WTC11 (cell line): ENCODE measurements around the gene SYCP2L.

Experiments used
- AFF4 ChIP-seq: sonication (generic); formaldehyde crosslinking; IDR thresholded peaks from 2 replicates; pipeline ENCODE4 v1.8.1; 2023; ENCODE audit warnings: mild to moderate bottlenecking, missing genetic modification reagents, borderline replicate concordance
- ATF3 ChIP-seq: sonication (generic); formaldehyde crosslinking; conservative IDR thresholded peaks from 2 replicates; pipeline ENCODE4 v1.8.1; 2022; ENCODE audit warnings: mild to moderate bottlenecking, missing genetic modification reagents
- CTCF ChIP-seq: fragments of 200-600 bp; IDR thresholded peaks from 2 replicates; pipeline ENCODE4 v1.8.0; 2022; ENCODE audit warnings: antibody characterized with exemption
- ELF4 ChIP-seq: sonication (generic); formaldehyde crosslinking; IDR thresholded peaks from 2 replicates; pipeline ENCODE4 v1.8.1; 2022; ENCODE audit warnings: low read depth, mild to moderate bottlenecking, moderate library complexity, missing genetic modification reagents
- EMX1 ChIP-seq: fragments of 250-450 bp; sonication (Bioruptor Pico); IDR thresholded peaks from 2 replicates; pipeline ENCODE4 v1.8.0; 2021; ENCODE audit warnings: mild to moderate bottlenecking
- ESRRA ChIP-seq: sonication (generic); formaldehyde crosslinking; IDR thresholded peaks from 2 replicates; pipeline ENCODE4 v1.8.1; 2022; ENCODE audit warnings: mild to moderate bottlenecking, missing genetic modification reagents, borderline replicate concordance
- FOXJ3 ChIP-seq: sonication (generic); formaldehyde crosslinking; IDR thresholded peaks from 2 replicates; pipeline ENCODE4 v1.9.0; 2021; ENCODE audit warnings: missing genetic modification reagents, mild to moderate bottlenecking, borderline replicate concordance
- IRF2 ChIP-seq: sonication (generic); formaldehyde crosslinking; IDR thresholded peaks from 2 replicates; pipeline ENCODE4 v1.8.0; 2022; ENCODE audit warnings: low read depth, missing genetic modification reagents, borderline replicate concordance
- NR2C2 ChIP-seq: sonication (generic); formaldehyde crosslinking; IDR thresholded peaks from 2 replicates; pipeline ENCODE4 v1.8.0; 2022; ENCODE audit warnings: mild to moderate bottlenecking, missing genetic modification reagents
- SMAD3 ChIP-seq: sonication (generic); formaldehyde crosslinking; IDR thresholded peaks from 2 replicates; pipeline ENCODE4 v1.8.0; 2022; ENCODE audit warnings: missing genetic modification reagents, mild to moderate bottlenecking, borderline replicate concordance
- TP53 ChIP-seq: sonication (generic); formaldehyde crosslinking; IDR thresholded peaks from 2 replicates; pipeline ENCODE4 v1.8.1; 2023; ENCODE audit warnings: mild to moderate bottlenecking, missing genetic modification reagents
- USF2 ChIP-seq: sonication (generic); formaldehyde crosslinking; IDR thresholded peaks from 2 replicates; pipeline ENCODE4 v1.8.1; 2023; ENCODE audit warnings: mild to moderate bottlenecking, missing genetic modification reagents, moderate library complexity
- ZNF263 ChIP-seq: sonication (generic); formaldehyde crosslinking; IDR thresholded peaks from 2 replicates; pipeline ENCODE4 v1.8.1; 2022; ENCODE audit warnings: low read depth, mild to moderate bottlenecking, moderate library complexity, missing genetic modification reagents
- TF ChIP-seq, protein P1 (sequence below): sonication (generic); formaldehyde crosslinking; IDR thresholded peaks from 2 replicates; pipeline ENCODE4 v1.8.0; 2022; ENCODE audit warnings: mild to moderate bottlenecking, missing genetic modification reagents

- no peak for TF ChIP-seq AFF4 (CRISPR knock-in tag)
- TF ChIP-seq CTCF: no peak
- TF ChIP-seq ELF4 (CRISPR knock-in tag): no peak
- no peak for TF ChIP-seq NR2C2 (CRISPR knock-in tag)
- TF ChIP-seq SMAD3 (CRISPR knock-in tag): no peak
- TF ChIP-seq IRF2 (CRISPR knock-in tag): no peak
- TF ChIP-seq FOXJ3 (CRISPR knock-in tag): no peak
- TF ChIP-seq ZNF263 (CRISPR knock-in tag): no peak
- TF ChIP-seq ATF3: no peak
- TF ChIP-seq TP53 (CRISPR knock-in tag): no peak
- no peak for TF ChIP-seq ESRRA (CRISPR knock-in tag)
- TF ChIP-seq, protein P1, sequence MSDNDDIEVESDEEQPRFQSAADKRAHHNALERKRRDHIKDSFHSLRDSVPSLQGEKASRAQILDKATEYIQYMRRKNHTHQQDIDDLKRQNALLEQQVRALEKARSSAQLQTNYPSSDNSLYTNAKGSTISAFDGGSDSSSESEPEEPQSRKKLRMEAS (CRISPR knock-in tag): no peak
- no peak for TF ChIP-seq EMX1 (CRISPR knock-in tag)
- TF ChIP-seq USF2: no peak
Observed at GRCh38 chr6:11002176-11002575, 115.3 kb downstream of the SYCP2L start.
